CD14-positive monocyte (primary cell): ENCODE measurements around the gene SCN2A. TPM values are rescaled to one million over a fixed set of nuclear protein-coding genes. Genes with fewer than 3 reads are reported as not detected.

Experiments
- DNase-seq, 3 donors: peaks; one replicate each; pipeline ENCODE4 v3.0.0-alpha.2; 2011 to 2022
- H2AFZ ChIP-seq: 2 replicates; pipeline ENCODE4 v1.6.0; 2012; ENCODE audit warnings: mild to moderate bottlenecking, low read depth, low read length, inconsistent platforms; ENCODE audit not compliant: insufficient read depth, poor library complexity, severe bottlenecking
- H3K27ac ChIP-seq, 2 donors: 1 replicate in 1 of 2; 2 replicates in 1 of 2; pipeline ENCODE4 v1.5.1; 2012 to 2013; ENCODE audit warnings: low read length in 2 of 2, control low read depth in 1 of 2, inconsistent platforms in 1 of 2, low read depth in 1 of 2, mild to moderate bottlenecking in 1 of 2
- H3K27me3 ChIP-seq, 2 donors: one replicate each; pipeline versions ENCODE4 v1.6.0 to v1.6.1; 2011 to 2013; ENCODE audit warnings: low read length in 2 of 2; ENCODE audit not compliant: control insufficient read depth in 2 of 2, insufficient read depth in 2 of 2
- H3K36me3 ChIP-seq, 2 donors: replicated peaks in 1 of 2; 1 replicate in 1 of 2; 2 replicates in 1 of 2; pipeline versions ENCODE4 v1.5.1 to v1.6.1; 2012 to 2013; ENCODE audit warnings: low read length in 2 of 2, control low read depth in 1 of 2, inconsistent platforms in 1 of 2, mild to moderate bottlenecking in 1 of 2; ENCODE audit not compliant: insufficient read depth in 2 of 2, control insufficient read depth in 1 of 2
- H3K4me1 ChIP-seq, 2 donors: 1 replicate in 1 of 2; 2 replicates in 1 of 2; pipeline versions ENCODE4 v1.5.1 to v1.6.1; 2012 to 2013; ENCODE audit warnings: low read length in 2 of 2, control low read depth in 1 of 2, inconsistent platforms in 1 of 2, mild to moderate bottlenecking in 1 of 2, moderate library complexity in 1 of 2; ENCODE audit not compliant: insufficient read depth in 2 of 2, control insufficient read depth in 1 of 2
- H3K4me2 ChIP-seq: replicated peaks from 2 replicates; pipeline ENCODE3; 2012; ENCODE audit warnings: low read length, moderate library complexity, mild to moderate bottlenecking; ENCODE audit not compliant: poor library complexity, severe bottlenecking; ENCODE audit errors: extremely low read depth
- H3K4me3 ChIP-seq, 3 experiments: fragments of 200-600 bp in 1 of 3; sonication (generic) in 1 of 3; replicated peaks in 1 of 3; 1 replicate in 2 of 3; 2 replicates in 1 of 3; pipeline ENCODE4 v1.5.1; 2011 to 2013; ENCODE audit warnings: low read length in 3 of 3, mild to moderate bottlenecking in 3 of 3, control low read depth in 2 of 3, low read depth in 2 of 3, inconsistent platforms in 1 of 3, moderate library complexity in 1 of 3
- H3K79me2 ChIP-seq: 2 replicates; pipeline ENCODE4 v1.6.0; 2012; ENCODE audit warnings: mild to moderate bottlenecking, control low read depth, inconsistent platforms, low read length, moderate library complexity; ENCODE audit not compliant: insufficient read depth
- H3K9ac ChIP-seq: 2 replicates; pipeline ENCODE4 v1.6.0; 2017; ENCODE audit warnings: low read length, mild to moderate bottlenecking; ENCODE audit not compliant: insufficient read depth, poor library complexity, severe bottlenecking
- H3K9me3 ChIP-seq, 2 donors: replicated peaks in 1 of 2; 1 replicate in 1 of 2; 2 replicates in 1 of 2; pipeline versions ENCODE4 v1.5.1 to v1.6.1; 2012 to 2013; ENCODE audit warnings: low read length in 2 of 2, control low read depth in 1 of 2; ENCODE audit not compliant: control insufficient read depth in 1 of 2, insufficient read depth in 1 of 2
- H4K20me1 ChIP-seq: 2 replicates; pipeline ENCODE4 v1.6.0; 2012; ENCODE audit warnings: mild to moderate bottlenecking, low read length, control low read depth, moderate library complexity; ENCODE audit not compliant: insufficient read depth
- H3K27ac Mint-ChIP-seq, 7 donors: one replicate each; pipeline ENCODE4 v1.8.0; 2020; ENCODE audit warnings: mild to moderate bottlenecking in 7 of 7, mixed read lengths in 7 of 7, moderate library complexity in 6 of 7, inconsistent platforms in 2 of 7
- H3K27me3 Mint-ChIP-seq, 3 donors: one replicate each; pipeline ENCODE4 v1.8.0; 2021 to 2022; ENCODE audit warnings: low read depth in 3 of 3, mild to moderate bottlenecking in 3 of 3, mixed read lengths in 3 of 3, moderate library complexity in 3 of 3, inconsistent platforms in 1 of 3
- H3K36me3 Mint-ChIP-seq, 2 donors: one replicate each; pipeline ENCODE4 v1.8.0; 2020; ENCODE audit warnings: mixed read lengths in 2 of 2, inconsistent platforms in 1 of 2, mild to moderate bottlenecking in 1 of 2
- H3K4me1 Mint-ChIP-seq: one replicate; pipeline ENCODE4 v1.8.0; 2020; ENCODE audit warnings: mild to moderate bottlenecking, mixed read lengths
- H3K4me3 Mint-ChIP-seq, 2 donors: one replicate each; pipeline ENCODE4 v1.8.0; 2020; ENCODE audit warnings: mild to moderate bottlenecking in 2 of 2, mixed read lengths in 2 of 2, moderate library complexity in 1 of 2
- H3K9me3 Mint-ChIP-seq, 7 donors: one replicate each; pipeline ENCODE4 v1.8.0; 2020 to 2022; ENCODE audit warnings: mixed read lengths in 7 of 7, mild to moderate bottlenecking in 6 of 7, moderate library complexity in 6 of 7, inconsistent platforms in 2 of 7
- CTCF ChIP-seq: fragments of 200-600 bp; IDR thresholded peaks from one replicate; pipeline ENCODE4 v1.8.0; 2022; ENCODE audit warnings: antibody characterized with exemption, mild to moderate bottlenecking
- WGBS: methylation state at CpG from one replicate; pipeline ENCODE4 v1.1.5; 2013; ENCODE audit warnings: missing lambda C conversion rate; ENCODE audit not compliant: insufficient coverage; 5-methylcytosine and 5-hydroxymethylcytosine counted together
- intact Hi-C, 2 donors: fragments of 100-400 bp; cut with micrococcal nuclease; formaldehyde crosslinking; loops; one replicate each; pipeline versions ENCODE4 v1.15.0 to v1.15.1; 2023
- polyA plus RNA-seq, 3 donors: library from polyadenylated mRNA; depleted of rRNA in 1 of 3; unstranded in 2 of 3; stranded (reverse) in 1 of 3; fragments of 300-500 nt in 2 of 3; fragments of >200 nt in 1 of 3; fragmentation: Illumina TruSeq in 2 of 3; gene quantifications; 1 replicate in 2 of 3; 2 replicates in 1 of 3; pipeline ENCODE4 v1.2.3, GENCODE V29; 2012 to 2021

SCN2A gene
- polyA plus RNA-seq, 3 donors = not detected

GRCh38 chr2:165248238-165248637 is 9.0 kb downstream of the SCN2A start:
- H4K20me1 ChIP-seq = no peaks in the 10 kb centered on the region
- H3K4me2 ChIP-seq = no peak overlapping the region
- 64% methylated on average over 2 of the region's 2 CpGs for WGBS
- Mint-ChIP-seq H3K27me3 (no peaks in the 10 kb centered on the region), H3K9me3 (no peaks in the 10 kb centered on the region), H3K27ac (no peak overlapping the region), H3K36me3 (no peaks in the 10 kb centered on the region), H3K4me1 (no peaks in the 10 kb centered on the region), H3K4me3 (no peak overlapping the region)
- DNase-seq = no peak
- H3K4me1 ChIP-seq = no peaks in the 10 kb centered on the region
- intact Hi-C loops = no loop called here
- no peak for TF ChIP-seq CTCF
- H3K79me2 ChIP-seq = no peaks in the 10 kb centered on the region
- no peak overlapping the region for H3K27ac ChIP-seq
- no peak overlapping the region for H3K9ac ChIP-seq
- no peaks in the 10 kb centered on the region for H3K9me3 ChIP-seq
- no peaks in the 10 kb centered on the region for H3K27me3 ChIP-seq
- no peak overlapping the region for H3K4me3 ChIP-seq
- no peaks in the 10 kb centered on the region for H3K36me3 ChIP-seq
- no peak overlapping the region for H2AFZ ChIP-seq

- H3K9ac ChIP-seq = no peak overlapping the region
- Mint-ChIP-seq H3K4me1 (no peaks in the 10 kb centered on the region), H3K36me3 (no peaks in the 10 kb centered on the region), H3K9me3 (no peaks in the 10 kb centered on the region), H3K27me3 (peaks cover 0 to 4% (median 0%) of the 10 kb centered on the region in 3 donors), H3K27ac (no peak overlapping the region), H3K4me3 (no peak overlapping the region)
- no peak for TF ChIP-seq CTCF
- H3K9me3 ChIP-seq = no peaks in the 10 kb centered on the region
- intact Hi-C loops = no loop called here
- no peaks in the 10 kb centered on the region for H3K27me3 ChIP-seq
- no peak overlapping the region for H3K4me3 ChIP-seq
- no peak for DNase-seq
- H3K4me1 ChIP-seq = no peaks in the 10 kb centered on the region
- no peak overlapping the region for H2AFZ ChIP-seq
- no peak overlapping the region for H3K27ac ChIP-seq
- H3K4me2 ChIP-seq = no peak overlapping the region
- 100% methylated on average over 1 of the region's 4 CpGs for WGBS
- no peaks in the 10 kb centered on the region for H4K20me1 ChIP-seq
- H3K79me2 ChIP-seq = no peaks in the 10 kb centered on the region
- no peaks in the 10 kb centered on the region for H3K36me3 ChIP-seq
These were observed 12.2 kb downstream of the SCN2A start for GRCh38 chr2:165251366-165251765.
